Esophagus (tissue), 2 donors: ENCODE results near the gene XYLB. TPM values are rescaled to one million over a fixed set of nuclear protein-coding genes. Genes with fewer than 3 reads are reported as not detected.
"Not testable (repeated sequence)": the region's sequence is repeated elsewhere in the genome, so short reads cannot be mapped to it uniquely, and the experiment has no call there.

Experiments used
- H3K27ac ChIP-seq, 2 donors: one replicate each; pipeline ENCODE4 v1.5.1; 2013; ENCODE audit warnings: low read depth in 2 of 2, mild to moderate bottlenecking in 2 of 2, inconsistent platforms in 1 of 2, low read length in 1 of 2, moderate library complexity in 1 of 2
- H3K27me3 ChIP-seq, 2 donors: one replicate each; pipeline ENCODE4 v1.6.1; 2013; ENCODE audit warnings: low read length in 2 of 2, control low read depth in 1 of 2, mild to moderate bottlenecking in 1 of 2; ENCODE audit not compliant: insufficient read depth in 2 of 2, control insufficient read depth in 1 of 2
- H3K36me3 ChIP-seq, 2 donors: one replicate each; pipeline ENCODE4 v1.6.1; 2013; ENCODE audit warnings: low read length in 1 of 2; ENCODE audit not compliant: control insufficient read depth in 2 of 2, insufficient read depth in 2 of 2
- H3K4me1 ChIP-seq, 2 donors: one replicate each; pipeline ENCODE4 v1.6.1; 2013; ENCODE audit warnings: low read length in 1 of 2; ENCODE audit not compliant: control insufficient read depth in 2 of 2, insufficient read depth in 2 of 2
- H3K4me3 ChIP-seq, 2 donors: one replicate each; pipeline ENCODE4 v1.5.1; 2013; ENCODE audit warnings: low read length in 2 of 2, mild to moderate bottlenecking in 2 of 2, low read depth in 1 of 2, moderate library complexity in 1 of 2
- H3K9me3 ChIP-seq, 2 donors: one replicate each; pipeline ENCODE4 v1.6.1; 2013; ENCODE audit warnings: mild to moderate bottlenecking in 2 of 2, low read depth in 1 of 2, low read length in 1 of 2, moderate library complexity in 1 of 2; ENCODE audit not compliant: control insufficient read depth in 2 of 2, insufficient read depth in 1 of 2
- WGBS, 2 donors: extraction: QIAGEN DNeasy Blood & Tissue Kit; methylation state at CpG; one replicate each; pipeline ENCODE4 v1.1.7; 2013; 5-methylcytosine and 5-hydroxymethylcytosine counted together
- polyA plus RNA-seq, 2 donors: library from polyadenylated mRNA; stranded (reverse); fragments of 200-250 nt; gene quantifications; one replicate each; pipeline ENCODE4 v1.2.3, GENCODE V29; 2013
- donor health status: healthy with polysubstance abuse.
- donor health status: Bipolar disorder and iron deficiency.

The XYLB gene
- polyA plus RNA-seq, 2 donors, result 1.3 to 1.5 TPM

DNA sequence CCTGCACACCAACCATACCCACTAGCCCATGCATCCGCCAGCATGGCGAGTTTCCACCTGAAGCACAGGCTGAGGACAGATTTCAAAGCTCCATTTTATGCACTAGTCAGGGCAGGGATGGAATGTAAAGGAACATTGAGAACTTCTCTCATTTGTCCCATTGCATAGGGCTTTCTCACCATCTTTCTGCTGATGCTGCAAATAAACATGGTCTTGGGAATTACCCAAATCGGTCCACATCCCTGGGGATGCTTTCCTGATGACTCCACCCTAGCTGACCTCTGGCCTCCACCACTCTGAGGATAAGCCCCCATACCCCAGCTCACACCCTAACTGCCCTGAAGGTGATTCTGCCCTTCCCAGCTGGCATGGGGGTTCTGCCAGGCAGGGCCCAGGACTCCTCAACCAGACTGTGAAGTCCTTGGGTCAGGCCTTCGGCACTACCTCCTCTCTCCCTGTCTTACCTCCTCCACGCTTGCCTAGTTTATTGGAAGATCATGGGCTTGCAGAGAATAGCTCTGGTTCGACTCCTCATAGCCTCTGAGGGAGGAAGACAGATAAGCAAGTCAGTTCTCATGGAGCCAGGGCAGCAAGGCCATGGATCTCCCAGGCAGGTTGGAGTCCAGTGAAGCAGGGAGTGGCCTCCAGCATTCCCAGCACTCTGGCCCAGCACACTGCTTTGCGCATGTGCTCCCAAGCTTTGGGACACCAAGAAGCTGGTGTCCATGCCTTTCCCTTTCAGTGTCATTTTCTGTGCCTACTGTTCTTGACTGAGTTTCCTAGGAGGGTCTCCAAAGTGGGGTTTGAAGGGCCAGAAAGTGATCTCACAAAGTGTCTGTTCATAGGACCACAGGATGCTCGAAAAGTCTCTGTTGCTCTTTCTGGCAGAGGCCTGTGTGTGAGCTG lies 27.6 kb upstream of the XYLB start:
- Histone ChIP-seq H3K36me3 (no peaks in the 10 kb centered on the region), H3K4me3 (no peak overlapping the region), H3K27me3 (no peaks in the 10 kb centered on the region), H3K4me1 (no peaks in the 10 kb centered on the region), H3K9me3 (no peaks in the 10 kb centered on the region), H3K27ac (no peak overlapping the region)
- WGBS, 2 donors, result 90 to 93% methylated on average over 8 of the region's 8 CpGs

DNA sequence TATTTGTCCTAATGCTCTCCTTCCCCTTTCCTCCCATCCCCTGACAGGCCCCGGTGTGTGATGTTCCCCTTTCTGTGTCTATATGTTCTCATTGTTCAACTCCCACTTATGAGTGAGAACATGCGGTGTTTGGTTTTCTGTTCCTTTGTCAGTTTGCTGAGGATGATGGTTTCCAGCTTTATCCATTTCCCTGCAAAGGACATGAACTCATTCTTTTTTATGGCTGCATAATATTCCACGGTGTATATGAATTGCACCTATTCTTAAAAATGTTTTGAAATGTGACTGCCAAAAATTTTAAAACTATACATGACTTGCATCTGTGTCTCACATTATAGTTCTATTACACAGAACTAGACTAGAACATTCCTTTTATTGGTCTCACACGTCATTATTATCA lies 25.9 kb upstream of the XYLB start:
- WGBS, 2 donors, result 95 to 98% methylated on average over 4 of the region's 4 CpGs
- H3K36me3 ChIP-seq, H3K27ac ChIP-seq, H3K4me3 ChIP-seq, H3K4me1 ChIP-seq, H3K9me3 ChIP-seq, H3K27me3 ChIP-seq: not testable (repeated sequence)

DNA sequence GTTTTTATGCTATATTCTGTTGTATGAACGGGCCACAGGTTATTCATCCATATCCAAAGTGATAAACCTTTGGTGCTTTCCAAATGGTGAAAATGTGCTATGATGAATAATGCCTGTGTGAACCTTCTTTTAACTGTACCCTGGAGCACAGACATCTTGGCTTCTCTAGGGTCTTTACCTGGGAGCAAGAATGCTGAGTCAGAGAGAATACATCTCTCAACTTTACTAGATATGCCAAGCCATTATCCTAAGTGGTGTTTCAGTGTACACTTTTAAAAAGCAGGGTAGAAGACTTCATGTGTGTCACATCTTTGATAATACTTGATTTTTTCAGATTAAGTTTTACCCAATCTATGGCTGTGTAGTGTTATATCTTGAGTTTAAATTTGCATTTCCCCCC lies 23.5 kb upstream of the XYLB start:
- Histone ChIP-seq H3K27me3 (peaks cover 0 to 2% of the 10 kb centered on the region in 2 donors), H3K36me3 (no peaks in the 10 kb centered on the region), H3K27ac (no peak overlapping the region), H3K9me3 (peaks cover 0 to 4% of the 10 kb centered on the region in 2 donors), H3K4me3 (no peak overlapping the region), H3K4me1 (no peaks in the 10 kb centered on the region)
- 76 to 88% methylated on average over 1 of the region's 1 CpG for WGBS, 2 donors

DNA sequence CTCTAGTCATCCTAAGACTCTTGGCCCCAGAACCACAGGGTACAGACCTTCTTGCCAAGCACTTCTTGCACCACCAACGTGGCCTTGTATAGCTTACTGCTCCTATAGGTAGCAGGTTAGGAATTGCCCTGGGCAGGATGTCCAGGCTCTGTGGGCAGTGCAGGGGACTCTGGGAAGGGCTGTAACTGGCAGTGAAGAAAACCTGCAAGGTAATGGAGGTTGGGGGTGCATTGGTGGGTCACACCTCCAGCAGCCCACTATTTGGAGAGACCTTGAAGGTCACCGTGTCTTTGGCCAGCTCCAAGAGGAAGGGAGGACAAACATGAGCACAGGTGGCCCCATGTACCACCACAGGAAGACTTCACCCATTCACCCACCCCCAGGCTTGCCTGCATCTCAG lies 21.3 kb upstream of the XYLB start:
- Histone ChIP-seq H3K36me3 (no peaks in the 10 kb centered on the region), H3K27ac (no peak overlapping the region), H3K9me3 (peaks cover 0 to 4% of the 10 kb centered on the region in 2 donors), H3K4me1 (no peaks in the 10 kb centered on the region), H3K27me3 (peaks cover 0 to 2% of the 10 kb centered on the region in 2 donors), H3K4me3 (no peak overlapping the region)
- 78 to 80% methylated on average over 2 of the region's 2 CpGs for WGBS, 2 donors

DNA sequence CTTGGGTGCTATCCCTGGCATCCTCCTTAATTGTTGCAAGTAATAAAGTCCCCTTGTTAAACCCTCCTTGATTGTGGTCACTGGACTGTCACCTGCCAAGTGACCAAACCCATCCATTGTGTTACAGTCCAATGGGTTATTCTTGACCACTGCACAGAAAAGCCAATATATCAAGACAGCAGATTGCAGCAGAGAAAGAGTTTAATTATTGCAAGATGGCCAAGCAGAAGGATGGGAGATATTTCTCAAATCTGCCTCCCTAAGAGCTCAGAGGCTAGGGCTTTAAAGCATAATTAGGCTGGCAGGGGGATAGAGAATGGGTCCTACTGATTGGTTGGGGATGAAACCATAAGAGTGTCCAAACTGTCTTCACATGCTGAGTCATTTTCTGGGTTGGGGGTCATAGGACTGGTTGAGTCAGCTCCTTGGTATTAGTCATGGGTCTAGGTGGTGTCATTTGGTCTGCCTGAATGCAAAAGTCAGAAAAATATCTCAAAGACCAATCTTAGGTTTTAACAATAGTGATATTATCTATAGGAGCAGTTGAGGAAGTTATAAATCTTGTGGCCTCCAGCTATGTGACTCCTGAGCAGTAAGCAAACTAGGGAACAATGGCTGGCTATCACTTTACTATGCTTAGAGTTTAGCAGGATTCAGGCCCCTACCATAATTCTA lies 19.1 kb upstream of the XYLB start:
- peaks cover 0 to 4% of the 10 kb centered on the region in 2 donors for H3K9me3 ChIP-seq
- H3K27me3 ChIP-seq, result peaks cover 0 to 2% of the 10 kb centered on the region in 2 donors
- H3K4me1 ChIP-seq, result no peaks in the 10 kb centered on the region
- H3K27ac ChIP-seq, result no peak overlapping the region
- no peaks in the 10 kb centered on the region for H3K36me3 ChIP-seq
- H3K4me3 ChIP-seq, result no peak overlapping the region

DNA sequence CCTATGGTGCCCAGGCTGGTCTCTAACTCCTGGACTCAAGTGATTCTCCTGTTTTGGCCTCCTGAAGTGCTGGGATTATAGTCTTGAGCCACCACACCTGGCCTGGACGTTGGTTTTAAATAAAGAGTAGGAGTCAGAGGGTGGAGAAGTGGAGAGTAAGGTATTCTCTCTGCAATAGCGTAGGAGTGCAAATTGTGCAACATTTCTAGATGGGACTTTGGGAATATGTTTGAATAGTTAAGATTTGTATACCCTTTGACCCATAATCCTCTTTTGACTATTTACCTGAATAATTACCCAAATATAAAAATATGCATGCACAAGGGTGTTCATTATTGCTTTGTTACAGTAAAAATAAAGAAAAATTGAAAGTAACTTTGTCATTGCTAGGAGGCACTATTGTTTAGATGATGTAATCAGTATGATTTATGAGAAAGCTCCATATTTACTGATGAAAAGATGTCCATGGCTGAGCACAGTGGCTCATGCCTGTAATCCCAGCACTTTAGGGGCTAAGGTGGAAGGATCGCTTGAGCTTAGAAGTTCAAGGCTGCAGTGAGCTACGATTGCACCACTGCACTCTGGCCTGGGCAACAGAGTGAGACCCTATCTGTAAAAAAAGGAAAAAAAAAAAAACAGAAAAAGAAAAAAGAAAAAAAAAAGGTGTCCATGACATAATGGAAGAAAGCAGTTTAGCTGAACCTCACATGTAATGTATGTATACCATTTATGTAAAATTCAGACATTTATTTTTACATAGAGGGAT lies 15.1 kb upstream of the XYLB start:
- H3K9me3 ChIP-seq, result peaks cover 0 to 3% of the 10 kb centered on the region in 2 donors
- H3K4me3 ChIP-seq, result no peak overlapping the region
- no peaks in the 10 kb centered on the region for H3K27me3 ChIP-seq
- no peaks in the 10 kb centered on the region for H3K36me3 ChIP-seq
- no peak overlapping the region for H3K27ac ChIP-seq
- WGBS, 2 donors, result 77 to 80% methylated on average over 4 of the region's 4 CpGs
- no peaks in the 10 kb centered on the region for H3K4me1 ChIP-seq

DNA sequence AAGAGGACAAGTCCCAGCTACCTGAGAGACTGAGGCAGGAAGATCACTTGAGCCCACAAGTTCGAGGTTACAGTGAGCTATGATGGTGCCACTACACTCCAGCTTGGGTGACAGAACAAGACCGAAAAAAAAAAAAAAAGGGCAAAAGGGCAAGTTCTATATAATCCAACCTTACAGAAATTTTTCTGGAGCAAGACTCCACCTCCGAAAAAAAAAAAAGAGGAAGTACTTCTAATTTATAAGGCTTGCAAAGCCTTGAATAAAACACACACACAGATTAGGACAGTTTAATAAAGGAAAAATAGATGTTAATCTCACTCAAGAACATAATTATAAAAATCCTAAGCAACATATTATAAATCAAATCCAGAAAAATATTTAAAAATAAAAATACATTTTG lies 14.4 kb upstream of the XYLB start:
- no peaks in the 10 kb centered on the region for H3K27me3 ChIP-seq
- no peaks in the 10 kb centered on the region for H3K36me3 ChIP-seq
- H3K27ac ChIP-seq, result no peak overlapping the region
- H3K9me3 ChIP-seq, result no peaks in the 10 kb centered on the region
- no peaks in the 10 kb centered on the region for H3K4me1 ChIP-seq
- no peak overlapping the region for H3K4me3 ChIP-seq
- WGBS, 2 donors, result 62 to 63% methylated on average over 3 of the region's 3 CpGs

DNA sequence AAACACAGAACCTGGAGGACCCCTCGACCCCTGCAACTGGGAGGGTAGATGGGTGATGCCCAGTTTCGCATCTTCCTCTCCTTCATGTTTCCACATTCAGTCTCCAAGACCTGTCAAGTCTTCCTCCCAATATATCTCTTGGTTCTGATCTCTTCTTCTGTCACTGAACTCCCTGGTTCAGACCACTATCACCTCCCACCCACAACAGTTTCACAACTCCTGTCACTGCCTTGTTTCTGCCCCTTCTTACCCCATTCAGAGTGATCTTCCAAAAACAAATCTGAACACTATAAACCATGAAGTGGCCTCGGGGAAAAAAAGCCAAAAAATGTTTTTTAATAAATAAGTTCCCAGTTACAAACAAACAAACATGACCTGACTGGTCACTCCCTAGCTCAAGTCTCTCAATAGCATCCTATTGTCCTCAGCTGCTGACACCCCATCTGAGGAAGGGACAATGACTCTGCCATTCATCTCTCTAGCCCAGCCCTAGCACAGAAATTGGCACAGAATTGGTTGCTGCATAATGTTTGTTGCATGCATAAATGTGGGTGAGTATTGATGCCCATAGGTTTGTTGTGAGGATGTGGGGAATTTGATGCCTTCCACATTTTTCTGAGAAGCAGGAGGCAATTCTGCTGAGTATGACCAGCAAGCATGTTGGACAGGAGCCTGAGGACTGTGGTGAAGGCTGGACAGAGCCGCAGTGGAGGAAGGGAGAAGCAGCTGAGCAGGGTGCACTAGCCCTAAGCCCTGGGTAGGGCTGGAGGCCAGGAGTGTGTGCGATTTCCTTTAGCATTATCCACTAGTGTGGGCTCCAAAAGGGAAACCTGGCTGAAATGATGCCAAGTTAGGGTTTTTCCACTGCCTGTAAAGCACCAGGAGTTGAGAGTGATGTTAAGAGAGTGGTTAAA lies 12.2 kb upstream of the XYLB start:
- no peaks in the 10 kb centered on the region for H3K4me1 ChIP-seq
- no peaks in the 10 kb centered on the region for H3K36me3 ChIP-seq
- H3K9me3 ChIP-seq, result no peaks in the 10 kb centered on the region
- no peak overlapping the region for H3K4me3 ChIP-seq
- H3K27ac ChIP-seq, result no peak overlapping the region
- WGBS, 2 donors, result 66 to 68% methylated on average over 5 of the region's 5 CpGs
- H3K27me3 ChIP-seq, result no peaks in the 10 kb centered on the region

DNA sequence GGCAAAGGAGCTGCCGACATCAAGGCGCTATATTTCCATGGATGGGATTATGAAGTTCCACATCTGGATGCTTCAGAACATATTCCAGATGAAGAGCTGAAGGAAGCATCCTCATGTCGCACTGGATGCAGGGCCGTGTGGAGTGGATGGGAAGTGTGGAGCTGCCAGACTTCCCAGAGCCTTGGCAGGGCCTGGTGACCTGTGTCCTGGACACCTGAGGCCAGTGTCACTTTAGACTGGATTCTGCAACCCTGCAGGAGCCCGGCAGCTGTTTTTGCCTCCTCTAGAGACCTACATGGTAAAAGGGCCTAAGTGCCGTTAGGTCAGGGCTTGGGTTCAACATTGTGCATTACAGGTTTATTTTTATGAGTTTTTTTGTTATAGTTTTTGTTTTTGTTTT lies 11.3 kb upstream of the XYLB start:
- no peaks in the 10 kb centered on the region for H3K9me3 ChIP-seq
- no peak overlapping the region for H3K27ac ChIP-seq
- no peaks in the 10 kb centered on the region for H3K36me3 ChIP-seq
- no peaks in the 10 kb centered on the region for H3K4me1 ChIP-seq
- H3K27me3 ChIP-seq, result no peaks in the 10 kb centered on the region
- 83 to 85% methylated on average over 6 of the region's 6 CpGs for WGBS, 2 donors
- H3K4me3 ChIP-seq, result no peak overlapping the region
